GM12878 (cell line): ENCODE results near the gene YIPF5. TPM values are rescaled to one million over a fixed set of nuclear protein-coding genes. Genes with fewer than 3 reads are reported as not detected.

Experiments used
- ATAC-seq: fragments of 200-7000 bp; cut with Tn5 transposase; 3 replicates; pipeline ENCODE4 v1.9.1; 2020; ENCODE audit warnings: mild to moderate bottlenecking, moderate library complexity
- Bru-seq: library from RNA; stranded (reverse); fragments of 400-500 nt; gene quantifications from one replicate; lab custom pipeline; 2021; lab: Mats Ljungman, UMichigan
- BruChase-seq, 2 experiments: library from RNA; stranded (reverse); fragments of 400-500 nt; gene quantifications; one replicate each; lab custom pipeline; 2021; lab: Mats Ljungman, UMichigan
- BruUV-seq: library from RNA; stranded (reverse); fragments of 400-500 nt; replicated peaks from 2 replicates; lab custom pipeline; 2021; lab: Mats Ljungman, UMichigan
- CTCF ChIA-PET: fragments of 300-600 bp; sonication (Branson Sonifier 250); formaldehyde crosslinking; extraction: SDS; loops from one replicate; lab custom pipeline; 2021; ENCODE audit warnings: inconsistent platforms; lab: Yijun Ruan, JAX
- POLR2A ChIA-PET: fragments of 350-600 bp; formaldehyde crosslinking; extraction: SDS; loops from one replicate; lab custom pipeline; 2021; ENCODE audit warnings: inconsistent platforms; lab: Charles Lee
- RAD21 ChIA-PET: fragments of 300-600 bp; sonication (Branson Sonifier 250); formaldehyde crosslinking; loops from one replicate; lab custom pipeline; 2023; ENCODE audit warnings: antibody characterized with exemption; ENCODE audit not compliant: unreplicated experiment; lab: Charles Lee
- SMC1A ChIA-PET: fragments of 300-600 bp; sonication (Branson Sonifier 250); formaldehyde crosslinking; loops from one replicate; lab custom pipeline; 2023; ENCODE audit not compliant: unreplicated experiment, uncharacterized antibody; lab: Charles Lee
- DNase-seq: peaks from one replicate; pipeline ENCODE4 v3.0.0-alpha.2; 2011; ENCODE audit warnings: low read depth, low spot score
- FAIRE-seq: peaks from 3 replicates; lab custom pipeline; 2011; peaks lifted over from hg19 to GRCh38; lab: Jason Lieb, UNC
- H2AFZ ChIP-seq: 2 replicates; pipeline ENCODE4 v1.6.0; 2011; ENCODE audit warnings: low read depth, low read length, control low read depth; ENCODE audit not compliant: control insufficient read depth
- H3K27ac ChIP-seq: 2 replicates; pipeline ENCODE4 v1.5.1; 2011; ENCODE audit warnings: control low read depth; ENCODE audit not compliant: control insufficient read depth, insufficient read depth
- H3K27me3 ChIP-seq, 2 experiments: replicated peaks in 1 of 2; 2 replicates each; pipeline versions ENCODE4 v1.6.0 to v1.6.1; 2011; ENCODE audit warnings: low read length in 1 of 2; ENCODE audit not compliant: control insufficient read depth in 2 of 2, insufficient read depth in 2 of 2
- H3K36me3 ChIP-seq, 2 experiments: 2 replicates each; pipeline ENCODE4 v1.5.1; 2011; ENCODE audit warnings: low read length in 1 of 2; ENCODE audit not compliant: control insufficient read depth in 2 of 2, insufficient read depth in 2 of 2
- H3K4me1 ChIP-seq: 2 replicates; pipeline ENCODE4 v1.6.1; 2011; ENCODE audit warnings: mild to moderate bottlenecking, low read length, moderate library complexity, mixed read lengths; ENCODE audit not compliant: control insufficient read depth, insufficient read depth
- H3K4me2 ChIP-seq: 2 replicates; pipeline ENCODE4 v1.6.0; 2011; ENCODE audit warnings: control low read depth; ENCODE audit not compliant: control insufficient read depth, insufficient read depth
- H3K4me3 ChIP-seq: fragments of 200-600 bp; sonication (generic); 2 replicates; pipeline ENCODE4 v1.5.1; 2016
- H3K79me2 ChIP-seq: 2 replicates; pipeline ENCODE4 v1.6.0; 2011; ENCODE audit warnings: low read length; ENCODE audit not compliant: control insufficient read depth, insufficient read depth
- H3K9ac ChIP-seq: 2 replicates; pipeline ENCODE4 v1.8.0; 2011; ENCODE audit warnings: low read length, control low read depth, mixed read lengths; ENCODE audit not compliant: control insufficient read depth, insufficient read depth
- H3K9me3 ChIP-seq: replicated peaks from 3 replicates; pipeline ENCODE4 v1.5.1; 2011; ENCODE audit warnings: mild to moderate bottlenecking, low read length; ENCODE audit not compliant: control insufficient read depth, insufficient read depth
- H4K20me1 ChIP-seq: 2 replicates; pipeline ENCODE4 v1.6.0; 2011; ENCODE audit not compliant: control insufficient read depth, insufficient read depth
- ESRRA ChIP-seq: IDR thresholded peaks from 2 replicates; pipeline ENCODE4 v1.6.1; 2012; ENCODE audit warnings: mild to moderate bottlenecking, low read length, improper control_type of control experiment
- MTA2 ChIP-seq: fragments of 450-650 bp; IDR thresholded peaks from 2 replicates; pipeline ENCODE4 v1.6.1; 2016; ENCODE audit warnings: low read depth, mild to moderate bottlenecking, moderate library complexity
- POLR2AphosphoS5 ChIP-seq: IDR thresholded peaks from 2 replicates; pipeline ENCODE4 v1.6.1; 2011; ENCODE audit warnings: mild to moderate bottlenecking, low read length, inconsistent platforms
- WGBS: methylation state at CpG from one replicate; pipeline ENCODE4 v1.1.6; 2016; ENCODE audit warnings: low lambda C conversion rate; ENCODE audit not compliant: insufficient replicate concordance, insufficient coverage; ENCODE audit errors: missing lambda C conversion rate; 5-methylcytosine and 5-hydroxymethylcytosine counted together
- in situ Hi-C: fragments of 300-500 bp; cut with MboI; formaldehyde crosslinking; loops from 9 replicates; pipeline ENCODE4 v1.14.3; 2018; ENCODE audit warnings: mixed read lengths
- intact Hi-C: fragments of 100-400 bp; cut with micrococcal nuclease; formaldehyde crosslinking; loops from one replicate; pipeline ENCODE4 v1.14.2; 2022; ENCODE audit not compliant: unreplicated experiment
- long read RNA-seq, 2 experiments: library from polyadenylated mRNA; unstranded; transcript quantifications; one replicate each; pipeline ENCODE4 v2.0.0, GENCODE V29; 2019 to 2020
- polyA minus RNA-seq, 3 experiments: library from RNA; depleted of rRNA, polyadenylated mRNA; stranded (reverse); fragments of >200 nt; gene quantifications; 2 replicates each; pipeline ENCODE4 v1.2.3, GENCODE V29; 2011
- polyA plus RNA-seq, 11 experiments: library from polyadenylated mRNA; depleted of rRNA in 4 of 11; unstranded in 6 of 11; stranded (reverse) in 5 of 11; fragments of >200 nt; fragmentation: Nextera tagmentation in 4 of 11; fragmentation: Illumina TruSeq in 1 of 11; extraction: Ambion mirVana in 4 of 11; extraction: Trizol in 1 of 11; gene quantifications; 1 replicate in 1 of 11; 2 replicates in 10 of 11; pipeline versions ENCODE4 v1.2.1 to v1.2.3, GENCODE V29; 2011 to 2016; ENCODE audit warnings: inconsistent platforms in 2 of 11, missing spikeins in 2 of 11, low read depth in 1 of 11
- total RNA-seq, 4 experiments: library from RNA; depleted of rRNA in 3 of 4; stranded (reverse); fragments of >200 nt in 3 of 4; fragmentation: Illumina TruSeq in 1 of 4; extraction: Trizol in 1 of 4; gene quantifications; 2 replicates each; pipeline versions ENCODE4 v1.2.1 to v1.2.3, GENCODE V29; 2013 to 2021
- TF ChIP-seq, protein P1 (sequence below): fragments of 150-350 bp; IDR thresholded peaks from 2 replicates; pipeline ENCODE4 v1.6.1; 2016; ENCODE audit warnings: low read depth, low read length
- TF ChIP-seq, protein P2 (sequence below): fragments of 450-650 bp; IDR thresholded peaks from 2 replicates; pipeline ENCODE4 v1.6.1; 2017; ENCODE audit warnings: borderline replicate concordance
- TF ChIP-seq, protein P3 (sequence below): IDR thresholded peaks from 2 replicates; pipeline ENCODE4 v1.6.1; 2011; ENCODE audit warnings: mild to moderate bottlenecking, low read depth, low read length, moderate library complexity; ENCODE audit not compliant: insufficient replicate concordance

The YIPF5 gene
- total RNA-seq (2013; cell fraction: nucleolus; rRNA removed), result 38.0 and 42.4 TPM in 2 replicates
- total RNA-seq (2014; rRNA removed), result 24.3 and 26.9 TPM in 2 replicates
- total RNA-seq (2014; rRNA removed; fragmentation: Illumina TruSeq; extraction: Trizol), result 33.5 and 34.0 TPM in 2 replicates
- 25.9 TPM in 2 replicates for total RNA-seq (2021)
- polyA plus RNA-seq (2011; ENCODE audit: low read depth), result 63.1 TPM
- polyA plus RNA-seq (2011; rRNA removed), result 50.4 and 58.7 TPM in 2 replicates
- polyA plus RNA-seq (2011; cell fraction: cytosol; rRNA removed), result 24.5 and 41.7 TPM in 2 replicates
- polyA plus RNA-seq (2011; cell fraction: nucleus; rRNA removed), result 9.1 and 11.1 TPM in 2 replicates
- 30.5 and 31.8 TPM in 2 replicates for polyA plus RNA-seq (2012)
- polyA plus RNA-seq (2014; fragmentation: Illumina TruSeq; extraction: Trizol), result 34.6 and 42.1 TPM in 2 replicates
- 10 to 100 TPM; 25.4 to 47.9 TPM for polyA plus RNA-seq (2014; fragmentation: Nextera tagmentation; extraction: Ambion mirVana)
- polyA plus RNA-seq (2014; rRNA removed), result 19.5 and 20.0 TPM in 2 replicates
- 10 to 100 TPM; 41.5 to 45.5 TPM for polyA plus RNA-seq (2016; fragmentation: Nextera tagmentation; extraction: Ambion mirVana)
- 31.7 and 63.8 TPM in 2 replicates for polyA minus RNA-seq (2011; rRNA and poly(A)+ RNA removed)
- 19.2 and 22.6 TPM in 2 replicates for polyA minus RNA-seq (2011; cell fraction: cytosol; rRNA and poly(A)+ RNA removed)
- polyA minus RNA-seq (2011; cell fraction: nucleus; rRNA and poly(A)+ RNA removed), result 14.0 and 20.1 TPM in 2 replicates
- percentile 93 among the genes with signal in this experiment for Bru-seq, nascent RNA
- percentile 82 among the genes with signal in this experiment for BruChase-seq, experiment 1, labeled RNA remaining after a 6-hour chase
- percentile 94 among the genes with signal in this experiment for BruChase-seq, experiment 2, labeled RNA remaining after a 2-hour chase
- long read RNA-seq, experiment 1, transcript YIPF5-201 (6 exons, 3,147 nt), result major isoform, 26 of 28 reads
- long read RNA-seq, experiment 1, partial matches to known transcripts, result 0 of 28 reads
- long read RNA-seq, experiment 1, other reads (novel, unspliced or antisense), result 1 of 28 reads
- long read RNA-seq, experiment 2, transcript YIPF5-201 (6 exons, 3,147 nt), result major isoform, 244 of 271 reads
- long read RNA-seq, experiment 2, partial matches to known transcripts, result 10 of 271 reads
- long read RNA-seq, experiment 2, other reads (novel, unspliced or antisense), result 14 of 271 reads

GRCh38 chr5:144170276-144171024 lies at the start of gene YIPF5, which contains the start of gene KCTD16:
TSS of gene YIPF5 (minus strand) at chr5:144170659. CDS start at chr5:144169955, 704 bp downstream.
TSS of gene KCTD16 (plus strand) at chr5:144170873.
- peak within 1 kb of the TSS; percentile 92 for H3K4me2 ChIP-seq
- peak; percentile 96 for DNase-seq
- no peaks in the 10 kb centered on the region for H3K9me3 ChIP-seq
- WGBS, result under 1% methylated on average over 39 of the region's 39 CpGs
- FAIRE-seq, result peak; percentile 98
- no peaks in the 10 kb centered on the region for H3K4me1 ChIP-seq
- H4K20me1 ChIP-seq, result no peaks in the 10 kb centered on the region
- SMC1A ChIA-PET, result interaction anchor here (0.6 to 5.6 kb wide), 7 partner anchors 14 to 1113 kb away, joined by 3 to 41 read pairs (median 4); no protein-coding TSS in a partner anchor
- peaks cover 0 to 1% of the 10 kb centered on the region in 2 experiments; a peak in 2 of 4 replicates for H3K36me3 ChIP-seq
- H2AFZ ChIP-seq, result peak within 1 kb of the TSS; percentile 99
- CTCF ChIA-PET, result interaction anchor here (0.8 to 3.3 kb wide), 10 partner anchors 9 to 200 kb away, joined by 3 to 36 read pairs (median 4); no protein-coding TSS in a partner anchor
- RAD21 ChIA-PET, result interaction anchor here (0.7 to 3.6 kb wide), 10 partner anchors 17 to 1168 kb away, joined by 3 to 39 read pairs (median 4); no protein-coding TSS in a partner anchor
- no peaks in the 10 kb centered on the region for H3K27me3 ChIP-seq
- H3K9ac ChIP-seq, result peak within 1 kb of the TSS; percentile 93
- H3K4me3 ChIP-seq, result peak within 1 kb of the TSS; percentile 93
- intact Hi-C loops (loop anchor here (2.0 kb wide), 1 partner anchor 18 kb away; no protein-coding TSS in a partner anchor), in situ Hi-C loops (no loop called here)
- peak within 1 kb of the TSS; percentile 87 for H3K27ac ChIP-seq
- H3K79me2 ChIP-seq, result peaks cover 38% of the 10 kb centered on the region
- POLR2A ChIA-PET, result interaction anchor here (0.7 to 1.7 kb wide), 3 partner anchors 12 to 20 kb away, joined by 3 to 6 read pairs (median 3); no protein-coding TSS in a partner anchor
- ATAC-seq, result peak; percentile 99
- BruUV-seq, result no TSS peak
- TF ChIP-seq ESRRA (no peak), MTA2 (peak; percentile 67), POLR2AphosphoS5 (peak; percentile 88)
- TF ChIP-seq, protein P1, sequence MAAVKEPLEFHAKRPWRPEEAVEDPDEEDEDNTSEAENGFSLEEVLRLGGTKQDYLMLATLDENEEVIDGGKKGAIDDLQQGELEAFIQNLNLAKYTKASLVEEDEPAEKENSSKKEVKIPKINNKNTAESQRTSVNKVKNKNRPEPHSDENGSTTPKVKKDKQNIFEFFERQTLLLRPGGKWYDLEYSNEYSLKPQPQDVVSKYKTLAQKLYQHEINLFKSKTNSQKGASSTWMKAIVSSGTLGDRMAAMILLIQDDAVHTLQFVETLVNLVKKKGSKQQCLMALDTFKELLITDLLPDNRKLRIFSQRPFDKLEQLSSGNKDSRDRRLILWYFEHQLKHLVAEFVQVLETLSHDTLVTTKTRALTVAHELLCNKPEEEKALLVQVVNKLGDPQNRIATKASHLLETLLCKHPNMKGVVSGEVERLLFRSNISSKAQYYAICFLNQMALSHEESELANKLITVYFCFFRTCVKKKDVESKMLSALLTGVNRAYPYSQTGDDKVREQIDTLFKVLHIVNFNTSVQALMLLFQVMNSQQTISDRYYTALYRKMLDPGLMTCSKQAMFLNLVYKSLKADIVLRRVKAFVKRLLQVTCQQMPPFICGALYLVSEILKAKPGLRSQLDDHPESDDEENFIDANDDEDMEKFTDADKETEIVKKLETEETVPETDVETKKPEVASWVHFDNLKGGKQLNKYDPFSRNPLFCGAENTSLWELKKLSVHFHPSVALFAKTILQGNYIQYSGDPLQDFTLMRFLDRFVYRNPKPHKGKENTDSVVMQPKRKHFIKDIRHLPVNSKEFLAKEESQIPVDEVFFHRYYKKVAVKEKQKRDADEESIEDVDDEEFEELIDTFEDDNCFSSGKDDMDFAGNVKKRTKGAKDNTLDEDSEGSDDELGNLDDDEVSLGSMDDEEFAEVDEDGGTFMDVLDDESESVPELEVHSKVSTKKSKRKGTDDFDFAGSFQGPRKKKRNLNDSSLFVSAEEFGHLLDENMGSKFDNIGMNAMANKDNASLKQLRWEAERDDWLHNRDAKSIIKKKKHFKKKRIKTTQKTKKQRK, result no peak
- TF ChIP-seq, protein P2, sequence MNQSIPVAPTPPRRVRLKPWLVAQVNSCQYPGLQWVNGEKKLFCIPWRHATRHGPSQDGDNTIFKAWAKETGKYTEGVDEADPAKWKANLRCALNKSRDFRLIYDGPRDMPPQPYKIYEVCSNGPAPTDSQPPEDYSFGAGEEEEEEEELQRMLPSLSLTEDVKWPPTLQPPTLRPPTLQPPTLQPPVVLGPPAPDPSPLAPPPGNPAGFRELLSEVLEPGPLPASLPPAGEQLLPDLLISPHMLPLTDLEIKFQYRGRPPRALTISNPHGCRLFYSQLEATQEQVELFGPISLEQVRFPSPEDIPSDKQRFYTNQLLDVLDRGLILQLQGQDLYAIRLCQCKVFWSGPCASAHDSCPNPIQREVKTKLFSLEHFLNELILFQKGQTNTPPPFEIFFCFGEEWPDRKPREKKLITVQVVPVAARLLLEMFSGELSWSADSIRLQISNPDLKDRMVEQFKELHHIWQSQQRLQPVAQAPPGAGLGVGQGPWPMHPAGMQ, result no peak
- TF ChIP-seq, protein P3, sequence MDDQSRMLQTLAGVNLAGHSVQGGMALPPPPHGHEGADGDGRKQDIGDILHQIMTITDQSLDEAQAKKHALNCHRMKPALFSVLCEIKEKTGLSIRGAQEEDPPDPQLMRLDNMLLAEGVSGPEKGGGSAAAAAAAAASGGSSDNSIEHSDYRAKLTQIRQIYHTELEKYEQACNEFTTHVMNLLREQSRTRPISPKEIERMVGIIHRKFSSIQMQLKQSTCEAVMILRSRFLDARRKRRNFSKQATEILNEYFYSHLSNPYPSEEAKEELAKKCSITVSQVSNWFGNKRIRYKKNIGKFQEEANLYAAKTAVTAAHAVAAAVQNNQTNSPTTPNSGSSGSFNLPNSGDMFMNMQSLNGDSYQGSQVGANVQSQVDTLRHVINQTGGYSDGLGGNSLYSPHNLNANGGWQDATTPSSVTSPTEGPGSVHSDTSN, result no peak
